Vagina (tissue), 2 donors: Measurements from ENCODE around the gene CCDC127.

Source experiments
- POLR2AphosphoS5 ChIP-seq, 2 donors: sonication (generic); formaldehyde crosslinking; IDR thresholded peaks; one replicate each; pipeline ENCODE4 v1.9.0; 2017; ENCODE audit warnings: antibody characterized with exemption in 2 of 2, mild to moderate bottlenecking in 2 of 2, low read depth in 1 of 2; ENCODE audit not compliant: insufficient read depth in 1 of 2
- TF ChIP-seq, protein P1 (sequence below), 3 experiments: fragments of 450-650 bp in 2 of 3; fragments of 200-600 bp in 1 of 3; sonication (generic) in 1 of 3; IDR thresholded peaks; one replicate each; pipeline ENCODE4 v1.5.1; 2017 to 2019; ENCODE audit warnings: antibody characterized with exemption in 3 of 3, mild to moderate bottlenecking in 2 of 3, moderate library complexity in 2 of 3

DNA sequence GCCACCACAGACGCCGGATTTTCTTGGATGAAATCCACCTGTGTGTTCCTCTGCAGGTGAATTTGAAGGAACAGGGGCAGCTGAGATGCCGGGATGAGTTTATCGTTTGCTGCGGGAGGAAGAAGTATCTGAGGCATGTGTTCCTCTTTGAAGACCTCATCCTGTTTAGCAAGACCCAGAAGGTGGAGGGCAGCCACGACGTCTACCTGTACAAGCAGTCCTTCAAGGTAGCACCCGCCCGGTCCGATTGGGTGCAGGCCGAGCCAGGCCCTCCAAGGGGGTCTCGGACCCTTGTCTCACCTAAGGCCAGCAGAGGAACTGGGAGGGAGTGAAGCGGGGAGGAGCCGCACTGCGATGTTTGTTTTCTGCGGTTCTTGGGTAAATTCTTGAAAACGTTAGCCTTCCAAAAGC is 45.1 kb downstream of the CCDC127 start:
- TF ChIP-seq, protein P1, sequence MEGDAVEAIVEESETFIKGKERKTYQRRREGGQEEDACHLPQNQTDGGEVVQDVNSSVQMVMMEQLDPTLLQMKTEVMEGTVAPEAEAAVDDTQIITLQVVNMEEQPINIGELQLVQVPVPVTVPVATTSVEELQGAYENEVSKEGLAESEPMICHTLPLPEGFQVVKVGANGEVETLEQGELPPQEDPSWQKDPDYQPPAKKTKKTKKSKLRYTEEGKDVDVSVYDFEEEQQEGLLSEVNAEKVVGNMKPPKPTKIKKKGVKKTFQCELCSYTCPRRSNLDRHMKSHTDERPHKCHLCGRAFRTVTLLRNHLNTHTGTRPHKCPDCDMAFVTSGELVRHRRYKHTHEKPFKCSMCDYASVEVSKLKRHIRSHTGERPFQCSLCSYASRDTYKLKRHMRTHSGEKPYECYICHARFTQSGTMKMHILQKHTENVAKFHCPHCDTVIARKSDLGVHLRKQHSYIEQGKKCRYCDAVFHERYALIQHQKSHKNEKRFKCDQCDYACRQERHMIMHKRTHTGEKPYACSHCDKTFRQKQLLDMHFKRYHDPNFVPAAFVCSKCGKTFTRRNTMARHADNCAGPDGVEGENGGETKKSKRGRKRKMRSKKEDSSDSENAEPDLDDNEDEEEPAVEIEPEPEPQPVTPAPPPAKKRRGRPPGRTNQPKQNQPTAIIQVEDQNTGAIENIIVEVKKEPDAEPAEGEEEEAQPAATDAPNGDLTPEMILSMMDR (IDR thresholded peaks at IDR 0.05), result no peak
- TF ChIP-seq POLR2AphosphoS5 (IDR thresholded peaks at IDR 0.05; ENCODE audit: insufficient read depth in 1 of 2, low read depth in 1 of 2), result no peak
